ENCODE results near the gene TAGLN. TPM values are rescaled to one million over a fixed set of nuclear protein-coding genes. Genes with fewer than 3 reads are reported as not detected.

Gene TAGLN
- total and polyA plus RNA-seq, 9 of the 15 experiments (the other 6 are each of a cell fraction or from before 2014, with no cell fraction given), result 0.21 to 4.9 (median 1.1) TPM

DNA sequence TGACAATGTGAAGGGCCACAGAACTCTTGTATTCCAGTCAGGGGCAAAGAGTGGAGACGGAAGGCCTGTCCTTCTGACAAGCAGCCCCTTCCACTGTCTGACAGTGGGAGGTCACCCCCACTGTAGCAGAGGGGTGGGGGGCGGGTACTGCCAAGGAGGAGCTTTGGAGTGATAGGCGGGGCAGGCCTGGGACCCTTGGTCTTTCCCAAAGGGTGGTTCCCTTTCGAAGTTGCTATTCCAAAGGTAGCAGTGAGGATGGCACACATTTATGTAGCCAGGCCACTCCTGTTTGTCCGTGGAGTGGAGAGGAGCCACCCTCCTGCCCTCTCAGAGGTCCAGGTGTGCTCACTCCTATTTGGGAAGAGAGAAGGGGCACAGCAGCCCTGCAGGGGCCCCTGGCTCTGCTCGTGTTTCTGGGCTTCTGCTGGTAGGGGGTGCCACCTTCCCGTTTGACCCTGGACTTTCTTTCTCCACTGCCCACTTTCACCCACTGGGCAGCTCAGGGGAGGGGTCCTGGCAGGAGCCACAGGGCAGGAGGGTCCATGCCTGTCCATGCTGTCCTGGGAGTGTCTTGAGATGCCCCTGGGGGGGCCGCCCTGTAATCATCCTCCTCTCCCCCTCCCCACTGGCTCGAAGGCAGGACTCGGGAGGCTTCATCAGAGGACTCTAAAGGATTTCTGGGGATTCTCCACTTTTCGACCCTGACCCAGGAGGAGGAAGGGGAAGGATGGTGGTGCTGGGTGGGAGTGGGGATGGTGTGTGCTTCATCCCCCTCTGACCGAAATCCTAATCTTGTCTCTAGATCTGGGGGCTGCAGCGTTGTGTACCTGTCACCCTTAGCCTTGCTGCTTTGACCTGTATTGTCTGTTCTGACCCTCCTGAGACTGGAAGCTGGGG lies 994 bp downstream of the TAGLN start:
- peaks cover 0 to 32% of the 10 kb centered on the region in 2 experiments; a peak in 3 of 5 replicates for H3K4me1 ChIP-seq (replicated peaks in 1 of 2; ENCODE audit: control insufficient read depth in 2 of 2, insufficient read depth in 2 of 2, low read length in 2 of 2)
- no peak overlapping the region for H3K4me3 ChIP-seq
- no TSS peak for BruUV-seq (replicated peaks)
- no peaks in the 10 kb centered on the region; the same call in none of the 2 replicates for H4K20me1 ChIP-seq (replicated peaks; ENCODE audit: control insufficient read depth, insufficient read depth, low read length)
- H3K36me3 ChIP-seq (ENCODE audit: control insufficient read depth, insufficient read depth, low read length), result peaks cover 9% of the 10 kb centered on the region; the same call in 2 of the 3 replicates
- POLR2A ChIA-PET, result no interaction called here
- FAIRE-seq (no peak), ATAC-seq (no peak), DNase-seq (ENCODE audit: extremely low read depth in 1 of 4, low spot score in 3 of 4) (no peak)
- CTCF ChIA-PET (ENCODE audit: low intra/inter-chr PET ratio), result no interaction called here
- no peaks in the 10 kb centered on the region for H3K9me3 ChIP-seq (replicated peaks; ENCODE audit: control insufficient read depth, insufficient read depth, low read depth, low read length)
- H3K4me2 ChIP-seq (ENCODE audit: insufficient read depth, low read length), result no peak overlapping the region
- no peaks in the 10 kb centered on the region for H3K27me3 ChIP-seq (ENCODE audit: control insufficient read depth in 2 of 2, insufficient read depth in 2 of 2, low read length in 2 of 2)
- no peaks in the 10 kb centered on the region for H3K79me2 ChIP-seq (ENCODE audit: control insufficient read depth, insufficient read depth, low read length)
- in situ Hi-C loops (cut with MboI), result no loop called here
- intact Hi-C loops (cut with micrococcal nuclease), result no loop called here
- 41% methylated on average over 8 of the region's 13 CpGs for WGBS (ENCODE audit: insufficient coverage, low coverage, missing lambda C conversion rate)
- peak overlapping the region in 1 of 2 experiments; percentile 56; a peak in 2 of 4 replicates for H3K9ac ChIP-seq (ENCODE audit: insufficient read depth in 1 of 2, low read depth in 2 of 2, low read length in 2 of 2)
- H2AFZ ChIP-seq (ENCODE audit: low read depth, low read length), result no peak overlapping the region
- H3K9me1 ChIP-seq (ENCODE audit: control insufficient read depth, insufficient read depth, low read length), result no peaks in the 10 kb centered on the region
- H3K27ac ChIP-seq (ENCODE audit: extremely low read depth, low read depth, low read length), result no peak overlapping the region
- TF ChIP-seq ZNF408 (CRISPR knock-in tag; IDR thresholded peaks at IDR 0.05; ENCODE audit: low read depth), result no peak

DNA sequence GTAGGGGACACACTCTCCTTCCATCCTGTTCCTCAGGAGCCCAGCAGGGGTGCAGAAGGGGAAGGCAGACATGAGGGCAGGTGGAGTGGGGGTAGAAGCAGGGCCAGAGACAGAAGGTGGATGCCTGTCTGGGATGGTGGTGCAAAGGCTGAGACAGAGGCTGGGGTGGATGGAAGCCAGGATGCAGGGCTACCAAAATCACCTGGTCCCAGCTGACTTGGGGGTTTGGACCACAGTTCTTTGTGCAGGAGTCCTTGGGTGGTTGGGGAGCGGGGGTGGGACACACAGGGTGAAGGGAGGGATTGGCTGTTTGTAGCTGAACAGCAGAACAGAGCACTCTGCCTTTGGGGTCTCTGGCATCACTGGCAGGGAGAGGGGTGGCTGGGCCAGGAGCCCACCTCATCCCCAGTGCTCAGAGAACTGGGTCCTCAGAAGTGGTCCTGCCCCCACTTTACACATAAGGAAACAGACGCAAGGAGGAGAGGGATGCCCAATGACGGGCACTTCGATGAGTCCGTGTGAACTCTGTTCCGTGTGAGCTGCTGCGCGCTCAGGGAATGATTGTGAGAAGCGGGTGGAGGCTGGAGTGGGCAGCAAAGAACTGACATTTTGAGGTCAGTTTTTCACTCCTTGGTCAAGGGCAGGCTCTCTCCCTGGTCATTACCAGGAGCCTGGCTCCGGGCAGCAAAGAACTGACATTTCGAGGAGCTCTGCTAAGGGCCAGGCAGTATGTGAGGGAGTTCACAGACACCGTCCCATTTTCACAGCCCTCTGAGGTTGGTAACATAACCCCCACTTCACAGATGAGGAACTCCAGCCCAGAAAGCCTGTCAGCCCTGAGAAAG lies 1.9 kb downstream of the TAGLN start:
- Histone ChIP-seq H3K4me2 (ENCODE audit: insufficient read depth, low read length) (no peak overlapping the region), H4K20me1 (replicated peaks; ENCODE audit: control insufficient read depth, insufficient read depth, low read length) (no peaks in the 10 kb centered on the region; the same call in 1 of the 2 replicates), H3K36me3 (ENCODE audit: control insufficient read depth, insufficient read depth, low read length) (peaks cover 13% of the 10 kb centered on the region; the same call in 2 of the 3 replicates), H3K9me3 (replicated peaks; ENCODE audit: control insufficient read depth, insufficient read depth, low read depth, low read length) (no peaks in the 10 kb centered on the region), H3K27me3 (ENCODE audit: control insufficient read depth in 2 of 2, insufficient read depth in 2 of 2, low read length in 2 of 2) (no peaks in the 10 kb centered on the region), H3K79me2 (ENCODE audit: control insufficient read depth, insufficient read depth, low read length) (no peaks in the 10 kb centered on the region), H3K4me1 (replicated peaks in 1 of 2; ENCODE audit: control insufficient read depth in 2 of 2, insufficient read depth in 2 of 2, low read length in 2 of 2) (peaks cover 0 to 24% of the 10 kb centered on the region in 2 experiments; a peak in 3 of 5 replicates), H3K4me3 (no peak overlapping the region), H3K9ac (ENCODE audit: insufficient read depth in 1 of 2, low read depth in 2 of 2, low read length in 2 of 2) (no peak overlapping the region; a peak in 1 of 4 replicates), H3K9me1 (ENCODE audit: control insufficient read depth, insufficient read depth, low read length) (no peaks in the 10 kb centered on the region), H2AFZ (ENCODE audit: low read depth, low read length) (no peak overlapping the region), H3K27ac (ENCODE audit: extremely low read depth, low read depth, low read length) (no peak overlapping the region)
- ATAC-seq (no peak), DNase-seq (ENCODE audit: extremely low read depth in 1 of 4, low spot score in 3 of 4) (no peak), FAIRE-seq (no peak)
- no peak for TF ChIP-seq CHCHD3 (CRISPR knock-in tag; IDR thresholded peaks at IDR 0.05)
- no peak for TF ChIP-seq PHB (CRISPR knock-in tag; IDR thresholded peaks at IDR 0.05)
- no peak for TF ChIP-seq MED1 (CRISPR knock-in tag; IDR thresholded peaks at IDR 0.05; ENCODE audit: borderline replicate concordance)
- no peak for TF ChIP-seq PHF20 (IDR thresholded peaks at IDR 0.05; ENCODE audit: partially characterized antibody)
- no peak for TF ChIP-seq ZNF785 (CRISPR knock-in tag; IDR thresholded peaks at IDR 0.05)
- TF ChIP-seq NFXL1 (CRISPR knock-in tag; IDR thresholded peaks at IDR 0.05), result no peak
- TF ChIP-seq, protein P1, sequence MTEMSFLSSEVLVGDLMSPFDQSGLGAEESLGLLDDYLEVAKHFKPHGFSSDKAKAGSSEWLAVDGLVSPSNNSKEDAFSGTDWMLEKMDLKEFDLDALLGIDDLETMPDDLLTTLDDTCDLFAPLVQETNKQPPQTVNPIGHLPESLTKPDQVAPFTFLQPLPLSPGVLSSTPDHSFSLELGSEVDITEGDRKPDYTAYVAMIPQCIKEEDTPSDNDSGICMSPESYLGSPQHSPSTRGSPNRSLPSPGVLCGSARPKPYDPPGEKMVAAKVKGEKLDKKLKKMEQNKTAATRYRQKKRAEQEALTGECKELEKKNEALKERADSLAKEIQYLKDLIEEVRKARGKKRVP (CRISPR knock-in tag; IDR thresholded peaks at IDR 0.05), result no peak
- TF ChIP-seq EGR1 (conservative IDR thresholded peaks at IDR 0.05), result no peak
- no peak for TF ChIP-seq ZNF644 (tag; IDR thresholded peaks at IDR 0.05; ENCODE audit: low read depth)
- TF ChIP-seq EP300 (IDR thresholded peaks at IDR 0.05; ENCODE audit: low read length), result no peak
- intact Hi-C loops (cut with micrococcal nuclease), result no loop called here
- POLR2A ChIA-PET, result interaction anchor here (0.6 kb wide), 1 partner anchor 10 kb away, joined by 3 read pairs; no protein-coding TSS in a partner anchor
- BruUV-seq (replicated peaks), result no TSS peak
- in situ Hi-C loops (cut with MboI), result no loop called here
- WGBS (ENCODE audit: insufficient coverage, low coverage, missing lambda C conversion rate), result 75% methylated on average over 12 of the region's 12 CpGs
- CTCF ChIA-PET (ENCODE audit: low intra/inter-chr PET ratio), result no interaction called here

All from K562 (cell line).